ENCODE measurements around the gene KLK15.

DNA sequence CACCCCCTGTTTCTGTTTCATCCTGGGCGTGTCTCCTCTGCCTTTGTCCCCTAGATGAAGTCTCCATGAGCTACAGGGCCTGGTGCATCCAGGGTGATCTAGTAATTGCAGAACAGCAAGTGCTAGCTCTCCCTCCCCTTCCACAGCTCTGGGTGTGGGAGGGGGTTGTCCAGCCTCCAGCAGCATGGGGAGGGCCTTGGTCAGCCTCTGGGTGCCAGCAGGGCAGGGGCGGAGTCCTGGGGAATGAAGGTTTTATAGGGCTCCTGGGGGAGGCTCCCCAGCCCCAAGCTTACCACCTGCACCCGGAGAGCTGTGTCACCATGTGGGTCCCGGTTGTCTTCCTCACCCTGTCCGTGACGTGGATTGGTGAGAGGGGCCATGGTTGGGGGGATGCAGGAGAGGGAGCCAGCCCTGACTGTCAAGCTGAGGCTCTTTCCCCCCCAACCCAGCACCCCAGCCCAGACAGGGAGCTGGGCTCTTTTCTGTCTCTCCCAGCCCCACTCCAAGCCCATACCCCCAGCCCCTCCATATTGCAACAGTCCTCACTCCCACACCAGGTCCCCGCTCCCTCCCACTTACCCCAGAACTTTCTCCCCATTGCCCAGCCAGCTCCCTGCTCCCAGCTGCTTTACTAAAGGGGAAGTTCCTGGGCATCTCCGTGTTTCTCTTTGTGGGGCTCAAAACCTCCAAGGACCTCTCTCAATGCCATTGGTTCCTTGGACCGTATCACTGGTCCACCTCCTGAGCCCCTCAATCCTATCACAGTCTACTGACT, 21.4 kb upstream of the KLK15 start, which contains the start of gene KLK3:
- TF ChIP-seq ZFP3 (CRISPR knock-in tag; IDR thresholded peaks at IDR 0.05) = no peak
- TF ChIP-seq, protein P1, sequence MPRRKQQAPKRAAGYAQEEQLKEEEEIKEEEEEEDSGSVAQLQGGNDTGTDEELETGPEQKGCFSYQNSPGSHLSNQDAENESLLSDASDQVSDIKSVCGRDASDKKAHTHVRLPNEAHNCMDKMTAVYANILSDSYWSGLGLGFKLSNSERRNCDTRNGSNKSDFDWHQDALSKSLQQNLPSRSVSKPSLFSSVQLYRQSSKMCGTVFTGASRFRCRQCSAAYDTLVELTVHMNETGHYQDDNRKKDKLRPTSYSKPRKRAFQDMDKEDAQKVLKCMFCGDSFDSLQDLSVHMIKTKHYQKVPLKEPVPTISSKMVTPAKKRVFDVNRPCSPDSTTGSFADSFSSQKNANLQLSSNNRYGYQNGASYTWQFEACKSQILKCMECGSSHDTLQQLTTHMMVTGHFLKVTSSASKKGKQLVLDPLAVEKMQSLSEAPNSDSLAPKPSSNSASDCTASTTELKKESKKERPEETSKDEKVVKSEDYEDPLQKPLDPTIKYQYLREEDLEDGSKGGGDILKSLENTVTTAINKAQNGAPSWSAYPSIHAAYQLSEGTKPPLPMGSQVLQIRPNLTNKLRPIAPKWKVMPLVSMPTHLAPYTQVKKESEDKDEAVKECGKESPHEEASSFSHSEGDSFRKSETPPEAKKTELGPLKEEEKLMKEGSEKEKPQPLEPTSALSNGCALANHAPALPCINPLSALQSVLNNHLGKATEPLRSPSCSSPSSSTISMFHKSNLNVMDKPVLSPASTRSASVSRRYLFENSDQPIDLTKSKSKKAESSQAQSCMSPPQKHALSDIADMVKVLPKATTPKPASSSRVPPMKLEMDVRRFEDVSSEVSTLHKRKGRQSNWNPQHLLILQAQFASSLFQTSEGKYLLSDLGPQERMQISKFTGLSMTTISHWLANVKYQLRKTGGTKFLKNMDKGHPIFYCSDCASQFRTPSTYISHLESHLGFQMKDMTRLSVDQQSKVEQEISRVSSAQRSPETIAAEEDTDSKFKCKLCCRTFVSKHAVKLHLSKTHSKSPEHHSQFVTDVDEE (CRISPR knock-in tag; IDR thresholded peaks at IDR 0.05) = no peak
- TF ChIP-seq ARNTL (CRISPR knock-in tag; IDR thresholded peaks at IDR 0.05; ENCODE audit: borderline replicate concordance, low read depth) = no peak
- TF ChIP-seq ZNF70 (CRISPR knock-in tag; IDR thresholded peaks at IDR 0.05) = no peak
- no peak for TF ChIP-seq BACH2 (CRISPR knock-in tag; IDR thresholded peaks at IDR 0.05; ENCODE audit: borderline replicate concordance)
- no peak for TF ChIP-seq TCF4 (CRISPR knock-in tag; IDR thresholded peaks at IDR 0.05; ENCODE audit: borderline replicate concordance)
